Adrenal gland (tissue), 5 donors: ENCODE data around the gene ZNF791.

Experiments
- POLR2A ChIP-seq, 2 donors: fragments of 450-650 bp; IDR thresholded peaks; one replicate each; pipeline ENCODE4 v1.6.1; 2017; ENCODE audit warnings: antibody characterized with exemption in 2 of 2, mild to moderate bottlenecking in 2 of 2, moderate library complexity in 1 of 2
- TF ChIP-seq, protein P1 (sequence below), 6 experiments: fragments of 450-650 bp in 4 of 6; fragments of 200-600 bp in 2 of 6; sonication (generic) in 1 of 6; IDR thresholded peaks; 1 replicate in 5 of 6; 2 replicates in 1 of 6; pipeline versions ENCODE4 v1.5.1 to v1.8.0; 2016 to 2021; ENCODE audit warnings: antibody characterized with exemption in 6 of 6, mild to moderate bottlenecking in 2 of 6, moderate library complexity in 1 of 6
- donor health status: DM: no; HTN: no; CAD: no.

DNA sequence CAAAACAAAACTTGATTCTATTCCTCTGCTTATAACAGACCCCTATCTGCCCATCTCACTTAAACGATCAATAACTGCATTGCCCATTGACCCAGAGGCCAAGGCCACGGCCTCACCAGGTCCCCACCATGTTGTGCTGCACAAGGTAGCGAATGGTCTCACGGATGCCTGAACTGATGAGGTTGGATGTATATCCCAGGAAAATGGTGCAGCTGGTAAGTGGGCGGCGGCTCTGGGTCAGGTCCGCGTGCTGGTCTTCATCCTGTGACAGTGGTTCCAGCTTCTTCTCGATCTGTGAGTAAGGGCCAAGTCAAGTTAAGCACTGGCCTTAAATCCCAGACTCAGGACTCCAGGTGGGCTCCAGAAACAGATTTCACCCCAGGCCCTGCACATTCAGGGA is 69.3 kb downstream of the ZNF791 start:
- TF ChIP-seq, protein P1, sequence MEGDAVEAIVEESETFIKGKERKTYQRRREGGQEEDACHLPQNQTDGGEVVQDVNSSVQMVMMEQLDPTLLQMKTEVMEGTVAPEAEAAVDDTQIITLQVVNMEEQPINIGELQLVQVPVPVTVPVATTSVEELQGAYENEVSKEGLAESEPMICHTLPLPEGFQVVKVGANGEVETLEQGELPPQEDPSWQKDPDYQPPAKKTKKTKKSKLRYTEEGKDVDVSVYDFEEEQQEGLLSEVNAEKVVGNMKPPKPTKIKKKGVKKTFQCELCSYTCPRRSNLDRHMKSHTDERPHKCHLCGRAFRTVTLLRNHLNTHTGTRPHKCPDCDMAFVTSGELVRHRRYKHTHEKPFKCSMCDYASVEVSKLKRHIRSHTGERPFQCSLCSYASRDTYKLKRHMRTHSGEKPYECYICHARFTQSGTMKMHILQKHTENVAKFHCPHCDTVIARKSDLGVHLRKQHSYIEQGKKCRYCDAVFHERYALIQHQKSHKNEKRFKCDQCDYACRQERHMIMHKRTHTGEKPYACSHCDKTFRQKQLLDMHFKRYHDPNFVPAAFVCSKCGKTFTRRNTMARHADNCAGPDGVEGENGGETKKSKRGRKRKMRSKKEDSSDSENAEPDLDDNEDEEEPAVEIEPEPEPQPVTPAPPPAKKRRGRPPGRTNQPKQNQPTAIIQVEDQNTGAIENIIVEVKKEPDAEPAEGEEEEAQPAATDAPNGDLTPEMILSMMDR (IDR thresholded peaks at IDR 0.05): no peak
- no peak for TF ChIP-seq POLR2A (IDR thresholded peaks at IDR 0.05)
